ENCODE measurements around the gene RAD51C. TPM values are rescaled to one million over a fixed set of nuclear protein-coding genes. Genes with fewer than 3 reads are reported as not detected.
"Not testable (repeated sequence)": the region's sequence is repeated elsewhere in the genome, so short reads cannot be mapped to it uniquely, and the experiment has no call there.

Gene RAD51C
- polyA plus RNA-seq, 1 donor (not counting 4 experiments of a cell fraction or from before 2014, with no cell fraction given) = 41.8 TPM

DNA sequence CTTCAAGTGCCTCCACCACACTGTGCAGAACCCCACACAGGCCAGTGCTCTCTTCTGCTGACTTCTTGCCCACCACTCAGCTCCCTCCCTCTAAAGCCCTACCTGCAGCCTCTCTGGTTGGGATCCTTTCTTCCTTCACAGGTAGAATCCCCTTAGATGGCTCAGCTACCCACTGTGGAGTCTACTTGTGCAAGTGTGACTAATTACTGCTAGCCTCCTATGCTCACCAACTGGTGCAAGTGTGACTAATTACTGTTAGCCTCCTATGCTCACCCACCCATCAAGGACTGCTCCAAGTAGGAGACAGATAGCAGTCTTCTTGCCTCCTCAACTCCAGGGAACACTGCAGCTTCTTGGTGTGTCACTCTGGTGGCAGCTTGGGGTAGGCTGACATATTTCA is 44.2 kb upstream of the RAD51C start:
- peaks cover 2% of the 10 kb centered on the region for H3K4me1 ChIP-seq (ENCODE audit: control insufficient read depth, extremely low read depth, insufficient read depth, low read length)
- no peaks in the 10 kb centered on the region for H3K79me2 ChIP-seq (ENCODE audit: control insufficient read depth, insufficient read depth, low read length)
- dilution Hi-C loops (cut with MboI; ENCODE audit: extremely low pct_ligation_motif_present, low sequenced_read_pairs) = no loop called here
- H3K9me1 ChIP-seq (ENCODE audit: control insufficient read depth, extremely low read depth, insufficient read depth, low read length) = no peaks in the 10 kb centered on the region
- H4K20me1 ChIP-seq (ENCODE audit: control insufficient read depth, extremely low read depth, insufficient read depth, low read length) = no peaks in the 10 kb centered on the region
- no peaks in the 10 kb centered on the region for H3K27me3 ChIP-seq (ENCODE audit: control insufficient read depth, extremely low read depth, insufficient read depth, low read length)
- TF ChIP-seq EZH2 (IDR thresholded peaks at IDR 0.05; ENCODE audit: low read length) = no peak
- TF ChIP-seq, protein P1, sequence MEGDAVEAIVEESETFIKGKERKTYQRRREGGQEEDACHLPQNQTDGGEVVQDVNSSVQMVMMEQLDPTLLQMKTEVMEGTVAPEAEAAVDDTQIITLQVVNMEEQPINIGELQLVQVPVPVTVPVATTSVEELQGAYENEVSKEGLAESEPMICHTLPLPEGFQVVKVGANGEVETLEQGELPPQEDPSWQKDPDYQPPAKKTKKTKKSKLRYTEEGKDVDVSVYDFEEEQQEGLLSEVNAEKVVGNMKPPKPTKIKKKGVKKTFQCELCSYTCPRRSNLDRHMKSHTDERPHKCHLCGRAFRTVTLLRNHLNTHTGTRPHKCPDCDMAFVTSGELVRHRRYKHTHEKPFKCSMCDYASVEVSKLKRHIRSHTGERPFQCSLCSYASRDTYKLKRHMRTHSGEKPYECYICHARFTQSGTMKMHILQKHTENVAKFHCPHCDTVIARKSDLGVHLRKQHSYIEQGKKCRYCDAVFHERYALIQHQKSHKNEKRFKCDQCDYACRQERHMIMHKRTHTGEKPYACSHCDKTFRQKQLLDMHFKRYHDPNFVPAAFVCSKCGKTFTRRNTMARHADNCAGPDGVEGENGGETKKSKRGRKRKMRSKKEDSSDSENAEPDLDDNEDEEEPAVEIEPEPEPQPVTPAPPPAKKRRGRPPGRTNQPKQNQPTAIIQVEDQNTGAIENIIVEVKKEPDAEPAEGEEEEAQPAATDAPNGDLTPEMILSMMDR (optimal IDR thresholded peaks at IDR 0.05 in 1 of 3, IDR thresholded peaks at IDR 0.05 in 1 of 3, conservative IDR thresholded peaks at IDR 0.05 in 1 of 3; ENCODE audit: extremely low read depth in 1 of 3, insufficient read depth in 2 of 3, low read length in 3 of 3) = no peak
- no peak for FAIRE-seq
- H3K9me3 ChIP-seq (ENCODE audit: control insufficient read depth, low read depth, low read length) = no peaks in the 10 kb centered on the region
- H3K4me2 ChIP-seq (ENCODE audit: control insufficient read depth, extremely low read depth, insufficient read depth, low read depth, low read length) = no peak overlapping the region
- H3K4me3 ChIP-seq (ENCODE audit: control insufficient read depth in 2 of 3, extremely low read depth in 1 of 3, insufficient read depth in 2 of 3, low read depth in 1 of 3, low read length in 3 of 3) = no peak overlapping the region
- no peaks in the 10 kb centered on the region for H3K36me3 ChIP-seq (ENCODE audit: control insufficient read depth in 2 of 2, extremely low read depth in 1 of 2, insufficient read depth in 2 of 2, low read length in 2 of 2)
- H2AFZ ChIP-seq (ENCODE audit: control insufficient read depth, low read length) = no peak overlapping the region
- no peak overlapping the region for H3K9ac ChIP-seq (ENCODE audit: control insufficient read depth, extremely low read depth, insufficient read depth, low read length)
- no peak overlapping the region for H3K27ac ChIP-seq (ENCODE audit: control insufficient read depth, insufficient read depth, low read length)
- no peak for DNase-seq (ENCODE audit: low read depth, low spot score)

DNA sequence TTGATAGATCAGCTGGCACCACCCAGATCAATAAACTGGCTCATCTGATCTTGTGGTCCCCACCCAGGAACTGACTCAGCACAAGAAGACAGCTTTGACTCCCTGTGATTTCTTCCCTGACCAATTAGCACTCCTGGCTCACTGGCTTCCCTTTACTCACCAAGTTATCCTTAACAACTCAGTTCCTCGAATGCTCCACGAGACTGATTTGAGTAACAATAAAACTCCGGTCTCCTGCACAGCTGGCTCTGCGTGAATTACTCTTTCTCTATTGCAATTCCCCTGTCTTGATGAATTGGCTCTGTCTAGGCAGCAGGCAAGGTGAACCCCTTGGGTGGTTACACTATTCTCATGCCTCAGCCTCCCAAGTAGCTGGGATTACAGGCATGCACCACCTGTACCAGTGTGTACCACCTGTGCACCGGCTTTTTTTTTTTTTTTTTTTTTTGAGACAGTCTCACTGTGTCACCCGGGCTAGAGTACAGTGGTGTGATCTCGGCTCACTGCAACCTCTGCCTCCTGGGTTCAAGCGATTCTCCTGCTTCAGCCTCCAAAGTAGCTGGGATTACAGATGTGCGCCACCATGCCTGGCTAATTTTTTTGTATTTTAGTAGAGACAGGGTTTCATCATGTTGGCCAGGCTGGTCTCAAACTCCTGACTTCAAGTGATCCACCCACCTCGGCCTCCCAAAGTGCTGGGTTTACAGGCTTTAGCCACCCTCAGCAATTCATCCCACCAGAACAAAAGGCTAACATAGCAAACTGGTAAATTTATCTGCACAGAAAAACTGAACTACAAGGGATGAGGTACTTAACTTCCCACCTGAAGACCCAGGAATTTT is 34.2 kb upstream of the RAD51C start:
- H3K9me3 ChIP-seq (ENCODE audit: control insufficient read depth, low read depth, low read length); DNase-seq (ENCODE audit: low read depth, low spot score); H3K9me1 ChIP-seq (ENCODE audit: control insufficient read depth, extremely low read depth, insufficient read depth, low read length); H3K36me3 ChIP-seq (ENCODE audit: control insufficient read depth in 2 of 2, extremely low read depth in 1 of 2, insufficient read depth in 2 of 2, low read length in 2 of 2); dilution Hi-C loops (cut with MboI; ENCODE audit: extremely low pct_ligation_motif_present, low sequenced_read_pairs); H4K20me1 ChIP-seq (ENCODE audit: control insufficient read depth, extremely low read depth, insufficient read depth, low read length); H3K9ac ChIP-seq (ENCODE audit: control insufficient read depth, extremely low read depth, insufficient read depth, low read length); H2AFZ ChIP-seq (ENCODE audit: control insufficient read depth, low read length); H3K4me3 ChIP-seq (ENCODE audit: control insufficient read depth in 2 of 3, extremely low read depth in 1 of 3, insufficient read depth in 2 of 3, low read depth in 1 of 3, low read length in 3 of 3); H3K79me2 ChIP-seq (ENCODE audit: control insufficient read depth, insufficient read depth, low read length); H3K4me1 ChIP-seq (ENCODE audit: control insufficient read depth, extremely low read depth, insufficient read depth, low read length); FAIRE-seq; H3K27ac ChIP-seq (ENCODE audit: control insufficient read depth, insufficient read depth, low read length); H3K27me3 ChIP-seq (ENCODE audit: control insufficient read depth, extremely low read depth, insufficient read depth, low read length): not testable (repeated sequence)
- peak overlapping the region; percentile 76 for H3K4me2 ChIP-seq (ENCODE audit: control insufficient read depth, extremely low read depth, insufficient read depth, low read depth, low read length)
